Anterior cingulate cortex (tissue), 58 donors: ENCODE measurements around the gene SERGEF.

ENCODE experiments used
- DNase-seq, 58 donors: peaks; one replicate each; lab custom pipeline; 2025; lab: John Stamatoyannopoulos, UW

Gene SERGEF

GRCh38 chr11:17775507-17776211 lies 237.2 kb downstream of the SERGEF start:
- DNase-seq, result no peak

- no peak for DNase-seq
Observed at GRCh38 chr11:17775035-17775348, 237.9 kb downstream of the SERGEF start.

- DNase-seq, result no peak
Observed at GRCh38 chr11:17774232-17775034, 238.4 kb downstream of the SERGEF start.

GRCh38 chr11:17773674-17774073 lies 239.2 kb downstream of the SERGEF start:
- DNase-seq, result no peak

GRCh38 chr11:17772704-17773600 lies 239.9 kb downstream of the SERGEF start:
- DNase-seq, result no peak

- no peak for DNase-seq
Observed at GRCh38 chr11:17771841-17772401, 240.9 kb downstream of the SERGEF start.

GRCh38 chr11:17771415-17771814 lies 241.4 kb downstream of the SERGEF start:
- no peak for DNase-seq

GRCh38 chr11:17770917-17771316 lies 241.9 kb downstream of the SERGEF start:
- no peak for DNase-seq

- peak in 1 of 58 donors; percentile 38 for DNase-seq
Observed at GRCh38 chr11:17770048-17770652, 242.7 kb downstream of the SERGEF start.

GRCh38 chr11:17769218-17769617 lies 243.6 kb downstream of the SERGEF start:
- no peak for DNase-seq

- DNase-seq, result no peak
Observed at GRCh38 chr11:17768547-17768946, 244.3 kb downstream of the SERGEF start.

- no peak for DNase-seq
Observed at GRCh38 chr11:17767914-17768313, 244.9 kb downstream of the SERGEF start.

GRCh38 chr11:17767301-17767885 lies 245.5 kb downstream of the SERGEF start:
- DNase-seq, result no peak

GRCh38 chr11:17766590-17766989 lies 246.3 kb downstream of the SERGEF start:
- no peak for DNase-seq

GRCh38 chr11:17766073-17766359 lies 246.8 kb downstream of the SERGEF start:
- peak in 1 of 58 donors; percentile 33 for DNase-seq

- peak in 28 of 58 donors; percentile 5 to 73 (median 36) for DNase-seq
Observed at GRCh38 chr11:17765356-17766072, 247.3 kb downstream of the SERGEF start.

GRCh38 chr11:17764446-17765218 lies 248.2 kb downstream of the SERGEF start:
- DNase-seq, result no peak

GRCh38 chr11:17763703-17764102 lies 249.1 kb downstream of the SERGEF start:
- no peak for DNase-seq

GRCh38 chr11:17763244-17763643 lies 249.6 kb downstream of the SERGEF start:
- DNase-seq, result peak in 1 of 58 donors; percentile 30
